Cardiac fibroblast (primary cell): ENCODE data around the gene CDH23.
A peak's percentile ranks its signal among the peaks of the same experiment; 100 is the strongest.

Source experiments
- DNase-seq, 2 donors: peaks; one replicate each; pipeline versions ENCODE4 v3.0.0 to v3.0.0-alpha.2; 2010; ENCODE audit warnings: low read depth in 2 of 2
- H3K4me3 ChIP-seq, 2 donors: replicated peaks in 1 of 2; 1 replicate in 1 of 2; 2 replicates in 1 of 2; pipeline ENCODE4 v1.5.1; 2011; ENCODE audit warnings: low read depth in 2 of 2, low read length in 2 of 2, mild to moderate bottlenecking in 2 of 2, moderate library complexity in 1 of 2
- CTCF ChIP-seq: IDR thresholded peaks from one replicate; pipeline ENCODE4 v1.5.1; 2011; ENCODE audit warnings: low read depth, mild to moderate bottlenecking, low read length, inconsistent platforms

Gene CDH23

GRCh38 chr10:71742301-71743088 lies 345.8 kb downstream of the CDH23 start:
- no peak for DNase-seq
- TF ChIP-seq CTCF: no peak
- no peak overlapping the region for H3K4me3 ChIP-seq

- DNase-seq: no peak
- no peak overlapping the region for H3K4me3 ChIP-seq
- no peak for TF ChIP-seq CTCF
Measured at GRCh38 chr10:71743089-71743838, 346.5 kb downstream of the CDH23 start.

GRCh38 chr10:71743866-71744265 lies 347.1 kb downstream of the CDH23 start:
- no peak overlapping the region for H3K4me3 ChIP-seq
- no peak for DNase-seq
- TF ChIP-seq CTCF: no peak

- no peak for TF ChIP-seq CTCF
- no peak for DNase-seq
- no peak overlapping the region for H3K4me3 ChIP-seq
Measured at GRCh38 chr10:71744897-71745663, 348.4 kb downstream of the CDH23 start.

- H3K4me3 ChIP-seq: no peak overlapping the region
- DNase-seq: no peak
- no peak for TF ChIP-seq CTCF
Measured at GRCh38 chr10:71745664-71746250, 349.0 kb downstream of the CDH23 start.

DNA sequence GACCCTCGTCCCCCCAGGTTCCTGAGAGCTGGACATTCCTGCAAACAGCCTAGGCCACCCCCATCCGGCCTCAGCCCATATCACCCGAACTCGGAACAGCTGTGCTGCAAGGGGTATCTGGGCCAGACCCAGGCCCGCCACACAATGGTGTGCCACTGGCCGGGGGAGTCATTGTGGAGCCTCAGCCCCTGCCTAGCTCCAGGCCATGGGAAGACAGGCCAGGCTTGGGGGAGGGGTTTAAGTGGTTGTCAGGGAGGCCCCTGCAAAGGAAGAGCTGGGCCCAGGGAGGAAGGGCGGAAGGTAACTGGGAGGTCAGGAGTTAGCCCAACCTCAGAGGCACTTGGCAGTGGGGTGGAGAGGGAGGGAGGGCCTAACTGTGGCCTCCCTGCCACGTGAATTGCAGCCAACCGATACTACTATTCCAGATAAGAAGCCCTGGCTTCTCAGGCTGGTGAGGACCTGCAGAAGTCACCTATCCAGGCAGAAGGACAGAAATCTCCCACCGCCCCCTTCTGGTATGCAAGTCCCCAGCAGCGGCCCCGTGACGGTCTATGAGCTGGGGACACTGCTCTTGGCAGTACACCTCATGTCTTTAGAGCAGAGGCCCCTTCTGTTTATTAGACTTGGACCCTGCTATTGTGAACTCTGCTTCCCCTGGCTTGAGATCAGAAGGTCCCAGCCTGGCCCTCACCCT lies 349.8 kb downstream of the CDH23 start:
- H3K4me3 ChIP-seq: no peak overlapping the region
- peak in 1 of 2 donors; percentile 42 for DNase-seq
- TF ChIP-seq CTCF: no peak
